ENCODE measurements around the gene LMBR1. TPM values are rescaled to one million over a fixed set of nuclear protein-coding genes. Genes with fewer than 3 reads are reported as not detected.
"Not testable (repeated sequence)": the region's sequence is repeated elsewhere in the genome, so short reads cannot be mapped to it uniquely, and the experiment has no call there.

The LMBR1 gene
- total and polyA plus RNA-seq, 2 of the 13 experiments (the other 11 are each of a cell fraction or from before 2014, with no cell fraction given), result 20.9 to 39.6 TPM

- FAIRE-seq, result no peak
- no peak overlapping the region for H2AFZ ChIP-seq (ENCODE audit: low read length)
- no peaks in the 10 kb centered on the region for H3K79me2 ChIP-seq (ENCODE audit: insufficient read depth, low read length)
- intact Hi-C loops (cut with micrococcal nuclease; ENCODE audit: unreplicated experiment) (no loop called here), in situ Hi-C loops (cut with HindIII; ENCODE audit: extremely low pct_ligation_motif_present, low pct_unique_long_range_greater_than_20kb) (no loop called here)
- BruUV-seq (replicated peaks), result no TSS peak
- no peak overlapping the region for H3K9ac ChIP-seq (ENCODE audit: insufficient read depth, low read depth, low read length)
- ATAC-seq, result peak; percentile 51; the same call in 2 of the 3 replicates
- no peak overlapping the region for H3K4me2 ChIP-seq (ENCODE audit: low read depth, low read length)
- H3K27me3 ChIP-seq (ENCODE audit: control insufficient read depth in 1 of 2, insufficient read depth in 2 of 2, low read length in 2 of 2), result 0 out of 5 replicates have a peak, but pooled peaks cover 0 to 4% of the 10 kb centered on the region in 2 experiments
- TF ChIP-seq, protein P1, sequence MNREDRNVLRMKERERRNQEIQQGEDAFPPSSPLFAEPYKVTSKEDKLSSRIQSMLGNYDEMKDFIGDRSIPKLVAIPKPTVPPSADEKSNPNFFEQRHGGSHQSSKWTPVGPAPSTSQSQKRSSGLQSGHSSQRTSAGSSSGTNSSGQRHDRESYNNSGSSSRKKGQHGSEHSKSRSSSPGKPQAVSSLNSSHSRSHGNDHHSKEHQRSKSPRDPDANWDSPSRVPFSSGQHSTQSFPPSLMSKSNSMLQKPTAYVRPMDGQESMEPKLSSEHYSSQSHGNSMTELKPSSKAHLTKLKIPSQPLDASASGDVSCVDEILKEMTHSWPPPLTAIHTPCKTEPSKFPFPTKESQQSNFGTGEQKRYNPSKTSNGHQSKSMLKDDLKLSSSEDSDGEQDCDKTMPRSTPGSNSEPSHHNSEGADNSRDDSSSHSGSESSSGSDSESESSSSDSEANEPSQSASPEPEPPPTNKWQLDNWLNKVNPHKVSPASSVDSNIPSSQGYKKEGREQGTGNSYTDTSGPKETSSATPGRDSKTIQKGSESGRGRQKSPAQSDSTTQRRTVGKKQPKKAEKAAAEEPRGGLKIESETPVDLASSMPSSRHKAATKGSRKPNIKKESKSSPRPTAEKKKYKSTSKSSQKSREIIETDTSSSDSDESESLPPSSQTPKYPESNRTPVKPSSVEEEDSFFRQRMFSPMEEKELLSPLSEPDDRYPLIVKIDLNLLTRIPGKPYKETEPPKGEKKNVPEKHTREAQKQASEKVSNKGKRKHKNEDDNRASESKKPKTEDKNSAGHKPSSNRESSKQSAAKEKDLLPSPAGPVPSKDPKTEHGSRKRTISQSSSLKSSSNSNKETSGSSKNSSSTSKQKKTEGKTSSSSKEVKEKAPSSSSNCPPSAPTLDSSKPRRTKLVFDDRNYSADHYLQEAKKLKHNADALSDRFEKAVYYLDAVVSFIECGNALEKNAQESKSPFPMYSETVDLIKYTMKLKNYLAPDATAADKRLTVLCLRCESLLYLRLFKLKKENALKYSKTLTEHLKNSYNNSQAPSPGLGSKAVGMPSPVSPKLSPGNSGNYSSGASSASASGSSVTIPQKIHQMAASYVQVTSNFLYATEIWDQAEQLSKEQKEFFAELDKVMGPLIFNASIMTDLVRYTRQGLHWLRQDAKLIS (CRISPR knock-in tag; IDR thresholded peaks at IDR 0.05), result no peak
- TF ChIP-seq BHLHE40 (IDR thresholded peaks at IDR 0.05; ENCODE audit: low read length) (0 out of 2 replicates have a peak, but pooled peaks have one; percentile 28), FOSL2 (CRISPR knock-in tag; IDR thresholded peaks at IDR 0.05) (peak; percentile 60)
- no peaks in the 10 kb centered on the region for H4K20me1 ChIP-seq (ENCODE audit: insufficient read depth, low read length)
- no peaks in the 10 kb centered on the region for H3K9me3 ChIP-seq (ENCODE audit: low read length)
- peak; percentile 37 for DNase-seq (ENCODE audit: low spot score)
- ChIA-PET POLR2A (no interaction called here), CTCF (ENCODE audit: low intra/inter-chr PET ratio, low total read pairs) (no interaction called here)
- H3K27ac ChIP-seq (ENCODE audit: extremely low read length, insufficient read depth, low read length), result no peak overlapping the region
- peaks cover 10% of the 10 kb centered on the region; the same call in 1 of the 2 replicates for H3K4me1 ChIP-seq (ENCODE audit: insufficient read depth, low read length)
- WGBS (ENCODE audit: low lambda C conversion rate), result 26% methylated on average over 10 of the region's 10 CpGs
- H3K4me3 ChIP-seq (replicated peaks in 1 of 3; ENCODE audit: insufficient read depth in 1 of 3, low read depth in 2 of 3, low read length in 3 of 3), result no peak overlapping the region
- no peaks in the 10 kb centered on the region for H3K36me3 ChIP-seq (replicated peaks in 1 of 2; ENCODE audit: control insufficient read depth in 1 of 2, insufficient read depth in 2 of 2, low read length in 2 of 2)
These were observed 10.4 kb upstream of the LMBR1 start for GRCh38 chr7:156903232-156903909.

DNA sequence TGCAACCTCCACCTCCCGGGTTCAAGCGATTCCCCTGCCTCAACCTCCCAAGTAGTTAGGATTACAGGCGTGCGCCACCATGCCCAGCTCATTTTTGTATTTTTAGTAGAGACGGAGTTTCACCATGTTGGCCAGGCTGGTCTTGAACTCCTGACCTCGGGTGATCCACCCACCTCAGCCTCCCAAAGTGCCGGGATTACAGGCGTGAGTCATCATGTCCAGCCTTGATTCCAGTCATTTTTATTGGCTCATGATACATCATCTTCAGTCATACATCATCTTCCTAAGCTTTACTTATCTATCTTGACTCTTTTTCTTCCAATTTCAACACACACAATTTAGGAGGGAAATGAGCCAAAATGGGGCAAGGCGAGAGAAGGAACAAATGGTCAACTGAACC lies 7.1 kb upstream of the LMBR1 start:
- H2AFZ ChIP-seq (ENCODE audit: low read length); H3K4me1 ChIP-seq (ENCODE audit: insufficient read depth, low read length); ATAC-seq; POLR2A ChIA-PET; H3K36me3 ChIP-seq (replicated peaks in 1 of 2; ENCODE audit: control insufficient read depth in 1 of 2, insufficient read depth in 2 of 2, low read length in 2 of 2); H3K79me2 ChIP-seq (ENCODE audit: insufficient read depth, low read length); BruUV-seq (replicated peaks); H3K27me3 ChIP-seq (ENCODE audit: control insufficient read depth in 1 of 2, insufficient read depth in 2 of 2, low read length in 2 of 2); H3K9me3 ChIP-seq (ENCODE audit: low read length); intact Hi-C loops (cut with micrococcal nuclease; ENCODE audit: unreplicated experiment); in situ Hi-C loops (cut with HindIII; ENCODE audit: extremely low pct_ligation_motif_present, low pct_unique_long_range_greater_than_20kb); CTCF ChIA-PET (ENCODE audit: low intra/inter-chr PET ratio, low total read pairs); H3K9ac ChIP-seq (ENCODE audit: insufficient read depth, low read depth, low read length); H3K4me2 ChIP-seq (ENCODE audit: low read depth, low read length); H4K20me1 ChIP-seq (ENCODE audit: insufficient read depth, low read length); H3K27ac ChIP-seq (ENCODE audit: extremely low read length, insufficient read depth, low read length); DNase-seq (ENCODE audit: low spot score); H3K4me3 ChIP-seq (replicated peaks in 1 of 3; ENCODE audit: insufficient read depth in 1 of 3, low read depth in 2 of 3, low read length in 3 of 3); FAIRE-seq; TF ChIP-seq CREB1 (CRISPR knock-in tag; IDR thresholded peaks at IDR 0.05): not testable (repeated sequence)
- 53% methylated on average over 9 of the region's 9 CpGs for WGBS (ENCODE audit: low lambda C conversion rate)
- TF ChIP-seq CREB1 (IDR thresholded peaks at IDR 0.05), result peak; percentile 53; the same call in 1 of the 2 replicates

Measured in HepG2 (cell line).